Activated CD4-positive, alpha-beta T cell treated with anti-CD3 and anti-CD28 coated beads, Interleukin-2, amount 50 U/mL, for 4 hours (primary cell): ENCODE measurements around the gene DARS1.

Experiments
- DNase-seq, 2 experiments: peaks; one replicate each; pipeline ENCODE4 v3.0.0-alpha.2; 2020

DARS1 gene

GRCh38 chr2:135985018-135985825, at the start of gene DARS1:
Gene DARS1 (minus strand): TSS chr2:135985626. CDS start chr2:135985468, 158 bp downstream.
- DNase-seq: peak; percentile 74 to 76

GRCh38 chr2:136034629-136035028, 49.2 kb upstream of the DARS1 start:
- no peak for DNase-seq

GRCh38 chr2:136032817-136033535, 47.5 kb upstream of the DARS1 start:
- no peak for DNase-seq

GRCh38 chr2:136032192-136032591, 46.8 kb upstream of the DARS1 start:
- no peak for DNase-seq

- no peak for DNase-seq
Measured at GRCh38 chr2:136031711-136032110, 46.3 kb upstream of the DARS1 start.

GRCh38 chr2:136030406-136030805, 45.0 kb upstream of the DARS1 start:
- DNase-seq: no peak

GRCh38 chr2:136029149-136029548, 43.7 kb upstream of the DARS1 start:
- DNase-seq: no peak

- DNase-seq: no peak
Measured at GRCh38 chr2:136028001-136028400, 42.6 kb upstream of the DARS1 start.

- DNase-seq: no peak
Measured at GRCh38 chr2:136027112-136027511, 41.7 kb upstream of the DARS1 start.

- DNase-seq: no peak
Measured at GRCh38 chr2:136025057-136025973, 39.9 kb upstream of the DARS1 start.

GRCh38 chr2:136024616-136025015, 39.2 kb upstream of the DARS1 start:
- no peak for DNase-seq

GRCh38 chr2:136024185-136024584, 38.8 kb upstream of the DARS1 start:
- no peak for DNase-seq

- no peak for DNase-seq
Measured at GRCh38 chr2:136023416-136023815, 38.0 kb upstream of the DARS1 start.

- DNase-seq: no peak
Measured at GRCh38 chr2:136022396-136023146, 37.1 kb upstream of the DARS1 start.

GRCh38 chr2:136021976-136022375, 36.5 kb upstream of the DARS1 start:
- no peak for DNase-seq

GRCh38 chr2:136021406-136021805, 36.0 kb upstream of the DARS1 start:
- DNase-seq: no peak

- DNase-seq: no peak
Measured at GRCh38 chr2:136020831-136021230, 35.4 kb upstream of the DARS1 start.

- no peak for DNase-seq
Measured at GRCh38 chr2:136019825-136020224, 34.4 kb upstream of the DARS1 start.

- DNase-seq: no peak
Measured at GRCh38 chr2:136019306-136019705, 33.9 kb upstream of the DARS1 start.

- DNase-seq: no peak
Measured at GRCh38 chr2:136017786-136018185, 32.4 kb upstream of the DARS1 start.

- DNase-seq: no peak
Measured at GRCh38 chr2:136016836-136017235, 31.4 kb upstream of the DARS1 start.

GRCh38 chr2:136016427-136016826, 31.0 kb upstream of the DARS1 start:
- no peak for DNase-seq
